Measurements from ENCODE around the gene LDB3.

Gene LDB3

GRCh38 chr10:86632009-86632800 is 36.1 kb upstream of the LDB3 start:
- Histone ChIP-seq H3K9me3 (ENCODE audit: low read length) (no peaks in the 10 kb centered on the region), H3K4me1 (ENCODE audit: insufficient read depth, low read length, severe bottlenecking) (no peaks in the 10 kb centered on the region), H3K9me2 (ENCODE audit: low read depth, low read length) (no peaks in the 10 kb centered on the region), H3K4me2 (ENCODE audit: low read length) (no peak overlapping the region), H3K27me3 (ENCODE audit: insufficient read depth, low read length) (no peaks in the 10 kb centered on the region), H3K36me3 (ENCODE audit: insufficient read depth, low read length) (no peaks in the 10 kb centered on the region), H3K9ac (ENCODE audit: low read length) (no peak overlapping the region), H3K79me2 (ENCODE audit: insufficient read depth, low read length) (no peaks in the 10 kb centered on the region), H3K27ac (ENCODE audit: low read depth, low read length, poor library complexity, severe bottlenecking) (no peak overlapping the region), H3K4me3 (ENCODE audit: low read depth, low read length, poor library complexity, severe bottlenecking) (no peak overlapping the region), H3F3A (ENCODE audit: insufficient read depth, low read length) (no peaks in the 10 kb centered on the region), H4K20me1 (ENCODE audit: insufficient read depth, low read length) (no peaks in the 10 kb centered on the region), H2AFZ (ENCODE audit: low read length) (no peak overlapping the region)
- TF ChIP-seq CTCF (IDR thresholded peaks at IDR 0.05; ENCODE audit: low read length) = no peak

GRCh38 chr10:86632951-86633350 is 35.4 kb upstream of the LDB3 start:
- no peaks in the 10 kb centered on the region for H3K27me3 ChIP-seq (ENCODE audit: insufficient read depth, low read length)
- H2AFZ ChIP-seq (ENCODE audit: low read length) = no peak overlapping the region

GRCh38 chr10:86635402-86635801 is 32.9 kb upstream of the LDB3 start:
- Histone ChIP-seq H4K20me1 (ENCODE audit: insufficient read depth, low read length) (no peaks in the 10 kb centered on the region), H3K4me2 (ENCODE audit: low read length) (no peak overlapping the region), H3K79me2 (ENCODE audit: insufficient read depth, low read length) (no peaks in the 10 kb centered on the region), H3K36me3 (ENCODE audit: insufficient read depth, low read length) (no peaks in the 10 kb centered on the region), H3K9ac (ENCODE audit: low read length) (no peak overlapping the region), H2AFZ (ENCODE audit: low read length) (no peak overlapping the region), H3F3A (ENCODE audit: insufficient read depth, low read length) (no peaks in the 10 kb centered on the region), H3K9me3 (ENCODE audit: low read length) (no peaks in the 10 kb centered on the region), H3K27me3 (ENCODE audit: insufficient read depth, low read length) (0 out of 2 replicates have a peak, but pooled peaks cover 6% of the 10 kb centered on the region), H3K9me2 (ENCODE audit: low read depth, low read length) (no peaks in the 10 kb centered on the region), H3K27ac (ENCODE audit: low read depth, low read length, poor library complexity, severe bottlenecking) (no peak overlapping the region), H3K4me3 (ENCODE audit: low read depth, low read length, poor library complexity, severe bottlenecking) (no peak overlapping the region), H3K4me1 (ENCODE audit: insufficient read depth, low read length, severe bottlenecking) (no peaks in the 10 kb centered on the region)
- TF ChIP-seq CTCF (IDR thresholded peaks at IDR 0.05; ENCODE audit: low read length) (no peak), EZH2 (IDR thresholded peaks at IDR 0.05; ENCODE audit: borderline replicate concordance, low read length) (no peak)

More at GRCh38 chr10:86632951-86633350, 35.4 kb upstream of the LDB3 start:
- Histone ChIP-seq H3K9me3 (ENCODE audit: low read length) (no peaks in the 10 kb centered on the region), H3K36me3 (ENCODE audit: insufficient read depth, low read length) (no peaks in the 10 kb centered on the region), H3K79me2 (ENCODE audit: insufficient read depth, low read length) (no peaks in the 10 kb centered on the region), H3K4me1 (ENCODE audit: insufficient read depth, low read length, severe bottlenecking) (no peaks in the 10 kb centered on the region), H4K20me1 (ENCODE audit: insufficient read depth, low read length) (no peaks in the 10 kb centered on the region), H3K4me3 (ENCODE audit: low read depth, low read length, poor library complexity, severe bottlenecking) (no peak overlapping the region), H3K9me2 (ENCODE audit: low read depth, low read length) (no peaks in the 10 kb centered on the region), H3K27ac (ENCODE audit: low read depth, low read length, poor library complexity, severe bottlenecking) (no peak overlapping the region), H3K9ac (ENCODE audit: low read length) (no peak overlapping the region), H3F3A (ENCODE audit: insufficient read depth, low read length) (no peaks in the 10 kb centered on the region), H3K4me2 (ENCODE audit: low read length) (no peak overlapping the region)
- TF ChIP-seq EZH2 (IDR thresholded peaks at IDR 0.05; ENCODE audit: borderline replicate concordance, low read length) (no peak), CTCF (IDR thresholded peaks at IDR 0.05; ENCODE audit: low read length) (no peak)

Data from OCI-LY1 (cell line).